BE2C (cell line): ENCODE data around the gene PRDM13.

Experiments
- DNase-seq: peaks from one replicate; pipeline ENCODE4 v3.0.0-alpha.2; 2020
- H3K27me3 ChIP-seq: fragments of 250-450 bp; sonication (Bioruptor Pico); 2 replicates; pipeline ENCODE4 v1.5.1; 2020; ENCODE audit warnings: mild to moderate bottlenecking
- H3K36me3 ChIP-seq: fragments of 250-450 bp; sonication (Bioruptor Pico); 2 replicates; pipeline ENCODE4 v1.5.1; 2020; ENCODE audit warnings: mild to moderate bottlenecking
- H3K4me1 ChIP-seq: fragments of 250-450 bp; sonication (Bioruptor Pico); 2 replicates; pipeline ENCODE4 v1.5.1; 2020
- H3K4me3 ChIP-seq: 2 replicates; pipeline ENCODE4 v1.5.1; 2011; ENCODE audit warnings: low read depth, low read length
- H3K9me3 ChIP-seq: fragments of 250-450 bp; sonication (Bioruptor Pico); 2 replicates; pipeline ENCODE4 v1.5.1; 2020
- CTCF ChIP-seq: IDR thresholded peaks from 2 replicates; pipeline ENCODE4 v1.5.1; 2012; ENCODE audit warnings: mild to moderate bottlenecking, low read depth, low read length

PRDM13 gene

GRCh38 chr6:99603421-99604165, 3.0 kb upstream of the PRDM13 start:
- H3K4me3 ChIP-seq, result peak overlapping the region; percentile 31
- no peaks in the 10 kb centered on the region for H3K36me3 ChIP-seq

GRCh38 chr6:99604166-99605073, 2.2 kb upstream of the PRDM13 start:
- DNase-seq, result no peak
- Histone ChIP-seq H3K4me3 (no peak overlapping the region; the same call in 1 of the 2 replicates), H3K27me3 (peaks cover 97% of the 10 kb centered on the region), H3K36me3 (no peaks in the 10 kb centered on the region), H3K9me3 (no peaks in the 10 kb centered on the region), H3K4me1 (no peaks in the 10 kb centered on the region)
- TF ChIP-seq CTCF, result no peak

More at GRCh38 chr6:99603421-99604165, 3.0 kb upstream of the PRDM13 start:
- DNase-seq, result no peak
- no peaks in the 10 kb centered on the region for H3K4me1 ChIP-seq
- no peak for TF ChIP-seq CTCF
- no peaks in the 10 kb centered on the region for H3K9me3 ChIP-seq
- peaks cover 97% of the 10 kb centered on the region for H3K27me3 ChIP-seq

- Histone ChIP-seq H3K4me1 (no peaks in the 10 kb centered on the region), H3K9me3 (no peaks in the 10 kb centered on the region), H3K27me3 (peaks cover 98% of the 10 kb centered on the region), H3K4me3 (no peak overlapping the region), H3K36me3 (no peaks in the 10 kb centered on the region)
- peak; percentile 17; the same call in 1 of the 2 replicates for TF ChIP-seq CTCF
- no peak for DNase-seq
These were observed 1.4 kb upstream of the PRDM13 start for GRCh38 chr6:99605074-99605734.

GRCh38 chr6:99605911-99606655, 550 bp upstream of the PRDM13 start:
- Histone ChIP-seq H3K9me3 (no peaks in the 10 kb centered on the region), H3K4me1 (no peaks in the 10 kb centered on the region), H3K36me3 (no peaks in the 10 kb centered on the region), H3K27me3 (peaks cover 98% of the 10 kb centered on the region), H3K4me3 (no peak overlapping the region)
- no peak for TF ChIP-seq CTCF
- no peak for DNase-seq

- no peak for DNase-seq
- Histone ChIP-seq H3K36me3 (no peaks in the 10 kb centered on the region), H3K4me1 (no peaks in the 10 kb centered on the region), H3K27me3 (peaks cover 98% of the 10 kb centered on the region), H3K4me3 (no peak overlapping the region), H3K9me3 (no peaks in the 10 kb centered on the region)
- TF ChIP-seq CTCF, result no peak
These were observed 893 bp downstream of the PRDM13 start for GRCh38 chr6:99607416-99608036.
